ACC112 (cell line): ENCODE data around the gene SPTLC3.
A peak's percentile ranks its signal among the peaks of the same experiment; 100 is the strongest.

Experiments used
- H2AFZ ChIP-seq: fragments of 200-600 bp; sonication (generic); one replicate; pipeline ENCODE4 v1.6.0; 2017; ENCODE audit warnings: antibody characterized with exemption, low read length; ENCODE audit not compliant: unreplicated experiment
- H3K27ac ChIP-seq: fragments of 200-600 bp; sonication (generic); 2 replicates; pipeline ENCODE4 v1.5.1; 2014; ENCODE audit warnings: low read depth, mild to moderate bottlenecking, antibody characterized with exemption, low read length, moderate library complexity
- H3K27me3 ChIP-seq: fragments of 200-600 bp; sonication (generic); 2 replicates; pipeline ENCODE4 v1.6.1; 2014; ENCODE audit warnings: mild to moderate bottlenecking, antibody characterized with exemption, low read length, moderate library complexity, mixed read lengths; ENCODE audit not compliant: insufficient read depth
- H3K36me3 ChIP-seq: fragments of 200-600 bp; sonication (generic); 2 replicates; pipeline ENCODE4 v1.6.1; 2016; ENCODE audit warnings: mild to moderate bottlenecking, antibody characterized with exemption, low read length, moderate library complexity, mixed read lengths; ENCODE audit not compliant: insufficient read depth
- H3K4me1 ChIP-seq: fragments of 200-600 bp; sonication (generic); one replicate; pipeline ENCODE4 v1.6.1; 2016; ENCODE audit warnings: low read length, mixed read lengths; ENCODE audit not compliant: insufficient read depth, unreplicated experiment, control insufficient read depth
- H3K4me3 ChIP-seq: fragments of 200-600 bp; sonication (generic); 2 replicates; pipeline ENCODE4 v1.5.1; 2014; ENCODE audit warnings: mild to moderate bottlenecking, low read depth, low read length
- H3K79me2 ChIP-seq: fragments of 200-600 bp; sonication (generic); one replicate; pipeline ENCODE4 v1.6.0; 2016; ENCODE audit warnings: low read length; ENCODE audit not compliant: control insufficient read depth, unreplicated experiment, insufficient read depth

The SPTLC3 gene

DNA sequence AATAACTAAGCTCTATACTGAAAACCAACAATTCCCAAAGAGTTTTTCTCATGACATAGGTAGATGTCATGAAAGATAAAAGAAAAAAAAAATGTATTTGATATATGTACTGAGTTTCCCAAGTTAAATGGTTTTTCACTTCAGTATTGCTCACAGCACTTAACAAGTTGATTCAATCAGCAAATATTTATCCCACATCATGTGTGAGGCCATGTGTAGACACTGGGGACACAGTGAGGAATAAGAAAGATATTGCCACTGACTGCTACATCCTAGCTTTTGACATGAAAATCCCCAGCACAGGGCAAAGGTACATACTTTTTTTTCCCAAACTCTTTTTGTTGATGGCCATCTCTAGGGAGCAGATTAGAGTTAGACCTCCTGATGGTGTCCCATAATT is 25.3 kb downstream of the SPTLC3 start:
- Histone ChIP-seq H3K27ac (no peak overlapping the region), H3K4me3 (no peak overlapping the region), H3K36me3 (no peaks in the 10 kb centered on the region), H2AFZ (no peak overlapping the region), H3K79me2 (no peaks in the 10 kb centered on the region), H3K27me3 (no peaks in the 10 kb centered on the region), H3K4me1 (peaks cover 32% of the 10 kb centered on the region)

- no peak overlapping the region for H3K27ac ChIP-seq
- no peaks in the 10 kb centered on the region for H3K36me3 ChIP-seq
- no peaks in the 10 kb centered on the region for H3K27me3 ChIP-seq
- no peak overlapping the region for H3K4me3 ChIP-seq
- H3K79me2 ChIP-seq: no peaks in the 10 kb centered on the region
- no peak overlapping the region for H2AFZ ChIP-seq
- peaks cover 24% of the 10 kb centered on the region for H3K4me1 ChIP-seq
Measured at GRCh38 chr20:13034936-13035335, 26.2 kb downstream of the SPTLC3 start.

GRCh38 chr20:13035399-13036152 is 26.8 kb downstream of the SPTLC3 start:
- Histone ChIP-seq H3K4me3 (no peak overlapping the region), H3K4me1 (peaks cover 20% of the 10 kb centered on the region), H3K36me3 (no peaks in the 10 kb centered on the region), H3K27me3 (no peaks in the 10 kb centered on the region), H3K79me2 (no peaks in the 10 kb centered on the region), H3K27ac (no peak overlapping the region), H2AFZ (no peak overlapping the region)

DNA sequence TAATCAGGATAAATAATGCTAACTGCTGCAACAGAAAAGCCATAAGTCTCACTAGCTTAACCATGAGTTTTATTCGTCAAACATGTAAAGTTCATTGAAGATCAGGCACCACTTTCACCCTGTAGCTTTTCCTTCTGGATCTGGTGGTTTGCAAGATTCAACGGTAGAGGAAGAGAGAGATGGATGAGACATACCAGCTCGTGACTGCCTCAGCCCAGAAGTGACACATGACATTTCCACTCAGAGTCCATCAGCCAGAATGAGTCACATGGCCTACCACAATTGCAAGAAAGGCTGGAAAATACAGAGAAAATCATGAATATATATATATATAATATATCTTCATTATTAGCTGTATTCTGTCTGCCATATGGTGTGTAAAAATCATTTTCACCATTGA is 29.0 kb downstream of the SPTLC3 start:
- no peaks in the 10 kb centered on the region for H3K27me3 ChIP-seq
- no peaks in the 10 kb centered on the region for H3K36me3 ChIP-seq
- no peak overlapping the region for H2AFZ ChIP-seq
- no peak overlapping the region for H3K4me3 ChIP-seq
- H3K79me2 ChIP-seq: no peaks in the 10 kb centered on the region
- H3K27ac ChIP-seq: peak overlapping the region; percentile 48; the same call in 1 of the 2 replicates
- peaks cover 33% of the 10 kb centered on the region for H3K4me1 ChIP-seq

GRCh38 chr20:13041574-13042457 is 33.0 kb downstream of the SPTLC3 start:
- peak overlapping the region; percentile 37 for H3K27ac ChIP-seq
- H3K4me3 ChIP-seq: peak overlapping the region; percentile 13
- H3K27me3 ChIP-seq: no peaks in the 10 kb centered on the region
- peaks cover 38% of the 10 kb centered on the region for H3K4me1 ChIP-seq
- no peaks in the 10 kb centered on the region for H3K79me2 ChIP-seq
- H3K36me3 ChIP-seq: no peaks in the 10 kb centered on the region
- H2AFZ ChIP-seq: no peak overlapping the region

GRCh38 chr20:13042458-13042794 is 33.7 kb downstream of the SPTLC3 start:
- Histone ChIP-seq H3K4me3 (peak overlapping the region; percentile 13; the same call in 1 of the 2 replicates), H2AFZ (no peak overlapping the region), H3K27ac (peak overlapping the region; percentile 37; the same call in 1 of the 2 replicates), H3K36me3 (no peaks in the 10 kb centered on the region), H3K4me1 (peaks cover 35% of the 10 kb centered on the region), H3K27me3 (no peaks in the 10 kb centered on the region), H3K79me2 (no peaks in the 10 kb centered on the region)

DNA sequence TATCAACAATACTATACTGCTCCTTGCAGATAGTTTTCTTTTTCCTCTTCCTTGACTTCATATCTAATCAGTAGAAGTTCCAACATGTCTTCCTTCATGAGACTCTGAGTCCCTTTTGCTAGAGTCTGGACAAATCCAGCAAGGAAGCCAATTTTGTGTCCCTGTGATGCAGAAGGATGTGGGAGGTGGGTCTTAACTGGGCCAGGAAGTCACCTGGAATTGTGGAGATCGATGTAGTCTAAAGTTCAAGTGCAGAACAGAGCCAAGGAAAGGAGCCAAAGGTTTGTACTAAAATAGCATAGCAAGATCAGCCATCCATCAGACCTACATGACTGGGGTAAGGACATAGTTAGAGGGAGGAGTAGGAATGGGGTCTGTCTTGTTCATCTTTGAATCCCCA is 37.6 kb downstream of the SPTLC3 start:
- Histone ChIP-seq H3K36me3 (no peaks in the 10 kb centered on the region), H3K4me3 (no peak overlapping the region), H3K27me3 (no peaks in the 10 kb centered on the region), H3K27ac (no peak overlapping the region), H3K4me1 (peaks cover 17% of the 10 kb centered on the region), H2AFZ (no peak overlapping the region), H3K79me2 (no peaks in the 10 kb centered on the region)

GRCh38 chr20:13054011-13054410 is 45.2 kb downstream of the SPTLC3 start:
- Histone ChIP-seq H2AFZ (no peak overlapping the region), H3K4me3 (no peak overlapping the region), H3K27ac (no peak overlapping the region), H3K36me3 (no peaks in the 10 kb centered on the region), H3K79me2 (no peaks in the 10 kb centered on the region), H3K4me1 (no peaks in the 10 kb centered on the region), H3K27me3 (no peaks in the 10 kb centered on the region)

DNA sequence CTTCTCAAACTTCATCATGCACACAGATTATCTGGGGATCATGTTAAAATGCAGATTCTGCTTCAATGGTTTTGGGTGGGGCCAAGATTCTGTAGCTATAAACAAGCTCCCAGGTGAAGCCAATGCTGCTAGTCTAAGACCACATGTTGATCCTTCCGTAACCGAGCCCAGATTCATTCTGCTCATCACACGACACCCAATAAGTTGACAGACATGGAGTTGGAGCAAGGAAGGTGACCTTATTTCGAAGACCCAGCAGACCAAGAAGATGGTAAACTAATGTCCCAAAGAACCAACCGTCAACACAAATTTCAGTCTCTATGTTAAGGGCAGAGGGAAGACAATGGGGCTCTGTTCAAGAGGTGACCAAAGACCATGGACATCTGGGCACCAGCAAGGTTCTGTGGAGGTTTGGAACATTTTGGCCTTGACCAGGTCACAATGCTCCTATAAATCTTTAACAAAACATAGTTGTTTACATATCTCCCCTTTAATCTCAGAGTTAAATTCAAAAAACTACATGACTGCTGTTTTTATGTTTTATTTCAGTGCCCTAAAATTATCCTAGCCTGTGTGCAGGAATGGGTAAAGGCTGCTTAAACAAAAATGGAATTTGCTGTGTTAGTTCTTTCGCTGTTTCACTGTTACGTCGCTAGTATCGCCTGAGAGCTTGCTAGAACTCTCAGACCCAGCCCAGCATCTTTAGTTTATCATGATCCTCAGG is 50.1 kb downstream of the SPTLC3 start:
- Histone ChIP-seq H3K36me3 (no peaks in the 10 kb centered on the region), H3K27ac (no peak overlapping the region), H2AFZ (no peak overlapping the region), H3K27me3 (no peaks in the 10 kb centered on the region), H3K4me3 (no peak overlapping the region), H3K4me1 (no peaks in the 10 kb centered on the region), H3K79me2 (no peaks in the 10 kb centered on the region)

- Histone ChIP-seq H3K4me3 (no peak overlapping the region), H2AFZ (no peak overlapping the region), H3K27ac (no peak overlapping the region), H3K79me2 (no peaks in the 10 kb centered on the region), H3K27me3 (no peaks in the 10 kb centered on the region), H3K36me3 (no peaks in the 10 kb centered on the region), H3K4me1 (no peaks in the 10 kb centered on the region)
Measured at GRCh38 chr20:13059398-13060136, 50.8 kb downstream of the SPTLC3 start.
